ENCODE data around the gene FKBP5. TPM values are rescaled to one million over a fixed set of nuclear protein-coding genes. Genes with fewer than 3 reads are reported as not detected.
"Not testable (repeated sequence)": the region's sequence is repeated elsewhere in the genome, so short reads cannot be mapped to it uniquely, and the experiment has no call there.

FKBP5 gene
- total and polyA plus RNA-seq, 10 of the 15 experiments (the other 5 are each of a cell fraction or from before 2014, with no cell fraction given): 29.0 to 123 (median 62.3) TPM

- H3K9ac ChIP-seq (ENCODE audit: control insufficient read depth, insufficient read depth, low read length); H2AFZ ChIP-seq (ENCODE audit: control insufficient read depth, low read depth, low read length); H3K27me3 ChIP-seq (replicated peaks in 1 of 2; ENCODE audit: control insufficient read depth in 2 of 2, insufficient read depth in 2 of 2, low read length in 1 of 2); H3K4me2 ChIP-seq (ENCODE audit: control insufficient read depth, insufficient read depth); H3K36me3 ChIP-seq (ENCODE audit: control insufficient read depth in 2 of 2, insufficient read depth in 2 of 2, low read length in 1 of 2); in situ Hi-C loops (cut with MboI); DNase-seq (ENCODE audit: low read depth, low spot score); BruUV-seq (replicated peaks); H4K20me1 ChIP-seq (ENCODE audit: control insufficient read depth, insufficient read depth); H3K9me3 ChIP-seq (replicated peaks; ENCODE audit: control insufficient read depth, insufficient read depth, low read length); ATAC-seq; H3K27ac ChIP-seq (ENCODE audit: control insufficient read depth, insufficient read depth); FAIRE-seq; H3K4me3 ChIP-seq; intact Hi-C loops (cut with micrococcal nuclease; ENCODE audit: unreplicated experiment): not testable (repeated sequence)
- TF ChIP-seq NBN (IDR thresholded peaks at IDR 0.05): 0 out of 2 replicates have a peak, but pooled peaks have one; percentile 17
- TF ChIP-seq MLLT1 (IDR thresholded peaks at IDR 0.05): peak; percentile 84
- POLR2A ChIA-PET: interaction anchor here (0.6 to 4.7 kb wide), 3 partner anchors 9 to 127 kb away, joined by 3 to 40 read pairs (median 9); partner anchors contain the start of gene FKBP5
- CTCF ChIA-PET: interaction anchor here (1.8 to 8.6 kb wide), 4 partner anchors 10 to 86 kb away, joined by 5 to 54 read pairs (median 17); partner anchors contain the start of gene ARMC12
- Histone ChIP-seq H3K4me1 (ENCODE audit: control insufficient read depth, insufficient read depth, low read length) (peaks cover 10% of the 10 kb centered on the region), H3K79me2 (ENCODE audit: control insufficient read depth, insufficient read depth, low read length) (peaks cover 58% of the 10 kb centered on the region)
- RAD21 ChIA-PET (ENCODE audit: unreplicated experiment): interaction anchor here (0.6 to 2.8 kb wide), 4 partner anchors 11 to 62 kb away, joined by 3 to 22 read pairs (median 14); no protein-coding TSS in a partner anchor
- SMC1A ChIA-PET (ENCODE audit: uncharacterized antibody, unreplicated experiment): interaction anchor here (1.8 to 4.9 kb wide), 3 partner anchors 11 to 66 kb away, joined by 11 to 69 read pairs (median 30); partner anchors contain the start of gene ARMC12
- WGBS (ENCODE audit: insufficient coverage, insufficient replicate concordance, low lambda C conversion rate, missing lambda C conversion rate): 100% methylated on average over 9 of the region's 9 CpGs
Measured at GRCh38 chr6:35670453-35670852, 18.3 kb downstream of the FKBP5 start.

GRCh38 chr6:35669451-35670045 is 19.2 kb downstream of the FKBP5 start:
- H4K20me1 ChIP-seq (ENCODE audit: control insufficient read depth, insufficient read depth): no peaks in the 10 kb centered on the region
- BruUV-seq (replicated peaks): no TSS peak
- no peak for DNase-seq (ENCODE audit: low read depth, low spot score)
- peak overlapping the region; percentile 91 for H3K4me2 ChIP-seq (ENCODE audit: control insufficient read depth, insufficient read depth)
- H3K27ac ChIP-seq (ENCODE audit: control insufficient read depth, insufficient read depth): peak overlapping the region; percentile 89
- intact Hi-C loops (cut with micrococcal nuclease; ENCODE audit: unreplicated experiment) (loop anchor here (5.0 kb wide), 1 partner anchor 68 kb away; the partner anchor contains the start of gene ARMC12), in situ Hi-C loops (cut with MboI) (no loop called here)
- TF ChIP-seq SIN3A (IDR thresholded peaks at IDR 0.05; ENCODE audit: low read depth, low read length): no peak
- TF ChIP-seq JUNB (IDR thresholded peaks at IDR 0.05): peak; percentile 20; the same call in 1 of the 2 replicates
- CTCF ChIA-PET: interaction anchor here (0.5 to 8.6 kb wide), 10 partner anchors 10 to 85 kb away, joined by 3 to 54 read pairs (median 6); partner anchors contain the start of gene ARMC12
- peak overlapping the region; percentile 52; the same call in 1 of the 2 replicates for H3K4me3 ChIP-seq
- peak overlapping the region; percentile 33 for H2AFZ ChIP-seq (ENCODE audit: control insufficient read depth, low read depth, low read length)
- RAD21 ChIA-PET (ENCODE audit: unreplicated experiment): interaction anchor here (0.8 to 2.8 kb wide), 12 partner anchors 8 to 67 kb away, joined by 3 to 22 read pairs (median 7); partner anchors contain the start of gene ARMC12
- POLR2A ChIA-PET: interaction anchor here (0.6 to 4.7 kb wide), 8 partner anchors 10 to 67 kb away, joined by 3 to 40 read pairs (median 4); partner anchors contain the start of gene FKBP5
- no peaks in the 10 kb centered on the region for H3K27me3 ChIP-seq (replicated peaks in 1 of 2; ENCODE audit: control insufficient read depth in 2 of 2, insufficient read depth in 2 of 2, low read length in 1 of 2)
- 0% methylated on average over 1 of the region's 1 CpG for WGBS (ENCODE audit: insufficient coverage, insufficient replicate concordance, low lambda C conversion rate, missing lambda C conversion rate)
- peak overlapping the region; percentile 47 for H3K9ac ChIP-seq (ENCODE audit: control insufficient read depth, insufficient read depth, low read length)
- H3K9me3 ChIP-seq (replicated peaks; ENCODE audit: control insufficient read depth, insufficient read depth, low read length): no peaks in the 10 kb centered on the region
- H3K4me1 ChIP-seq (ENCODE audit: control insufficient read depth, insufficient read depth, low read length): peaks cover 16% of the 10 kb centered on the region
- H3K79me2 ChIP-seq (ENCODE audit: control insufficient read depth, insufficient read depth, low read length): peaks cover 63% of the 10 kb centered on the region
- ATAC-seq: peak; percentile 79
- SMC1A ChIA-PET (ENCODE audit: uncharacterized antibody, unreplicated experiment): interaction anchor here (0.7 to 4.9 kb wide), 18 partner anchors 9 to 107 kb away, joined by 3 to 69 read pairs (median 4); partner anchors contain the start of gene ARMC12
- H3K36me3 ChIP-seq (ENCODE audit: control insufficient read depth in 2 of 2, insufficient read depth in 2 of 2, low read length in 1 of 2): no peaks in the 10 kb centered on the region
- FAIRE-seq: peak; percentile 18

Data from GM12878 (cell line).